CMK (cell line): ENCODE data around the gene C9orf72.

Source experiments
- DNase-seq: peaks from one replicate; pipeline ENCODE4 v3.0.0-alpha.2; 2010; ENCODE audit warnings: low read depth

The C9orf72 gene

DNA sequence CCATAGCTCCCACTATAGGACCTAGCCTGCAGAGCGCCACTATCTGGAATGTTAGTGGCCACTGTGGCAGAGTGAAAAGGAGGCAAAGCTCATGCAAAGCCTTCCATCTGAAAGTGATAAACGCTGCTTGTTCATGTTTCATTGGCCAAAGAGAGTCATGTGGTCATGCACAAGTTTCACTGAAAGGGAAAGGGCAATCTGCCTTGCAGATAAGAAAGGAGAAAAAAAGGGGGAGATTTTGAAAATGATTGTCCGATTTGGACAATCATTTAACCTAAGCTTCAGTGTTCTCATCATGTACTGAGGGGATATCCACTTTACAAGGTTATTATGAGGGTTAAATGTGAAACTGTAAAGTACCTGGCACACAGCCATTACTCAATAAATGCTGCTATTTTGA lies 34.6 kb downstream of the C9orf72 start:
- DNase-seq = no peak

DNA sequence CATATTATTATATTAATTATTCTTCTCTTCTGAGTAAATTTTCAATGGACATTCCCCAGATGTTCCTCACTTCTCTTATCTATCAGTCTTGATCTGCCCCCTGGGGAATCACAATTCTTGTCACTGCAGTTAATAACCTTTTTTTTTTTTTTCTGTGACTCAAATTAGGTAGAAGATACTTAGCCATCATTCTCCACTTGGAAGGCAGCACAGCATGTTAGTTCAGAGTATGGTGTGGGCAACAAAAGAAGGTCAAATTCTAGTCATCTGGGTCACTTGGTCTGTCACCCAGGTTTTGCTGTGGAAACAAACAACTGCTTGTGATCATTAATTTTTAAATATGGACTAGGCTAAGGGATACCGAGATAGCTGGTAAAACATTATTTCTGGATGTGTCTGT lies 35.5 kb downstream of the C9orf72 start:
- no peak for DNase-seq

DNA sequence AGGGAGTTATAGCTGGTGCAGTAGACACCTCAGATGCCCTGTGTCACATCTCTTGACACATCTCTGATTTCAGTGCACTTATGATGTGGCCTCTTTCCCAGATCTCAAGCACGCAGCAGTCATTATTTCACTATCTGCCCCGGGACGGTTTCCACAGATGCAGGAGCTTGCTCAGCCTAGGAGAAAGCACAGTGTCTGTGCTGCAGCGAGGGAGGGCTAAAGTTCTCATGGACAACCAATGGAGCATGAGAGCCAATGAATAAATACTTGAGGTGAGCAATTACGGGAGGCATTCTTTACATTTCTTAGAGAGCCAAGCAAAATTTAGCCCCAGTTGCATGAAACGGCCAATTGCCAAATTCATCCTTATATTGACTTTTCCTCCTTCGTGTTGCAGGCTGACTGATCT lies 36.2 kb downstream of the C9orf72 start:
- DNase-seq = no peak

DNA sequence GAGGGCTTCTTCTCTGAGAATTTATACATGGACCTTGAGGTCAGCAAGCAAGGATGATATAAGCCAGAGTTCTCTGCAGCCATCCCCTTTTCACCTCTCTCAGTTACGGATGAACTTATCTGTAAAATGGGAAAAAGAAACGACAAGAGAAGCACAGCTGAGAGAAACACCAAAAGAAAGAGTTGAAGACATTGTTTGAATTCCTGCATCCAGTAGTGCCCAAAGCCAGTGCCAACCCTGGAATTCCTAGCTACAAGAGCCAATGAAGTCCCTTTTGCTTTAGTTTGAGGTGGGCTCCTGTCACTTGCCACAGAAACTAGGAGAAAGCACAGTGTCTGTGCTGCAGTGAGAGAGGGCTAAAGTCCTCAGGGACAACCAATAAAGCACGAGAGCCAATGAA lies 37.1 kb downstream of the C9orf72 start:
- no peak for DNase-seq

DNA sequence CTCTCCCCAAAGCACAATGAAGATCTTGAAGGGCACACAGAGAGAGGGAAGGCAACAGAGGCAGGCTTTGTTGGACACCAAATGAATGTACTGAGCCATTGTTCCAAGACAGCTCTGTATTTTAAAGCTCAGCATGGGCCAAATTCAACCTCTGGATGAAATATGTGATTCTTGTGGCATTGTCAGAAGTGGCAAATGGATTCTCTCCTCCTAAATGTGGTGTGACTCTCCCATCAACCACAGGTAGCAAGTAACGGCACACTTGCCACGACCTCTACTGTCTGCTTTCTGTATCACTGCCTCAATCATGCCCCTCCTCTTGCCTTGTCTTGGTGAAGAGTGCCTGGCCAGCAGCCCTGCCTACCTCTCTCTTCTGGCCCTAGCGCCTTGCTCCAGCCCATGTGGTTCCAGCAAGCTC lies 37.6 kb downstream of the C9orf72 start:
- no peak for DNase-seq

DNA sequence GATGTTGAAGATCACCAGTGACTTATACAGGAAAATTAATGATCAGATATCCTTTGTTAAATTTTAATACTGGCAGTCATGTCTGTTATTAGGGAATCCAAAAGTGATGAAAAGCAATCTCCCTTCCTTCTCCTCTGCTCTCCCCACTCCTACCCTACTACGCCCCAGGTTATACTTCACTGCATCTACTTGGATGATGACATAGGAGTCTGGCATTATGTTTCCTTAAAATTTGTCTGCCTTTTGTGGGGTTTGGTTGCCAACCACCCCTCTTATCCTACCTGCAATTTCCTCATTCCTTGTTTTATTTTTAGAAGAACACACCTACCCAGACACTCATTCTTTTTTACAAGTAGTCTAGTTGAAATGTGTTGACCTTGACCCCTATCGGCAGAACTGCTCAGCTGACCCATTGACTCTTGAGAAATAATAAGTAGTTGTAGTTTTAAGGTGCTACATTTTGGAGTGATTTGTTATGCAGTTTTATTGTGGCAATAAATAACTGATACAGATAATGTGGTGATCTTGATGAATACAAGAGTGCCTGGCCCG lies 38.5 kb downstream of the C9orf72 start:
- DNase-seq = no peak

DNA sequence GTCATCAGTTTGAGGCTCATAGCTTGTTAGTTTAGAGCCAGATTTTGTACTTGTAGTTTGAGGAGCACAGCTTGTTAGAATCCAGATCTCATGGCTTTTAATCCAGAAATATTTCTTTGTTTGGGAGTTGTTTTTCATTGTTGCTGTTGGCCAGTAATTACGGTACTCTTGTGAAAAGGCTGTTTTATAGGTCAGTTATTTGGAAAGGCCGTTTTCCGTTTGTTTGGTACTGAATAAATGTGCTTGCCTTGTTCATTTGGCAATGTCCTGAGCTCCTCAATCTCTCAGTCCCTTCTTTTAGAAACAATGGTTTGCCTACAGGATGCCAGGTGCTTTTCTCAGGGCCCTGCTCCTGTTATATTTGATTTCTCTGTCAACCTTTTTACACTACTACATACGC lies 39.1 kb downstream of the C9orf72 start:
- DNase-seq = no peak

DNA sequence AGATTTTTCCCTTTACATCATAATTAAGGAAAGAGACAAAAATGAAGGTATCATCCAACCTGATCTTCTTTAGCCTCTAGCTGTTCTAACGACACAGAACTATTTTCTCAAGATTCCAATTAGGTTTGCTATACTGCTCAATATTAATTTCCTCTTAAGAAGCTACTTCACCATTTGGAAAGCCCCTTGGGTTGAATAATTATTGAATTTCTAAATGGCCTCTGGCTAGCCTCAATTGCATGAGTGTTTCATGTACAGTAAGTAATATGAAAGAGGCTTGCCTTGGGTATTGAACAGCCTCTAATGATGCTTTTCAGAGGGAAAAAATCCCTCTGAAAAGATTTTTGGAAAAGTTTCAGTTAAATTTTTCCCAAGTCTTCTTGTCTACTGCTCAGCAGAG lies 40.0 kb downstream of the C9orf72 start:
- DNase-seq = no peak

DNA sequence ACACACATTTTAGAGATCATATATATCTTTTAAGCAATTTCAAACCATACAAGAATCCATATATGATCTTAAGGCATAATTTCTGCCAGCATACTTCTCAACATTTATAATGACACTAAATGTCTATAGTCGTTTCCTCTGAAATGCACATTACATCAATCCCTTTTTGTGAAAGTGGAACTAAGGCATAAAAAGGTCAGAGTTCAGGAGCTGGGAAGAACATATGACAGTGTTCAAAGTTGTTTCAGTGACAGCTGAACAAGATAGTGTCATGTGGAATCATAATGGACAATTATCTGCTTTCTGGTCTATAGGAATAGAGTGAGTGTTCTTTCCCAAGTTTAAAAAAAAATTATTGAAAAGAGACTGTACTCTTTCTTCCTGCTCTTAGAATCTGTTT lies 41.2 kb downstream of the C9orf72 start:
- DNase-seq = no peak

DNA sequence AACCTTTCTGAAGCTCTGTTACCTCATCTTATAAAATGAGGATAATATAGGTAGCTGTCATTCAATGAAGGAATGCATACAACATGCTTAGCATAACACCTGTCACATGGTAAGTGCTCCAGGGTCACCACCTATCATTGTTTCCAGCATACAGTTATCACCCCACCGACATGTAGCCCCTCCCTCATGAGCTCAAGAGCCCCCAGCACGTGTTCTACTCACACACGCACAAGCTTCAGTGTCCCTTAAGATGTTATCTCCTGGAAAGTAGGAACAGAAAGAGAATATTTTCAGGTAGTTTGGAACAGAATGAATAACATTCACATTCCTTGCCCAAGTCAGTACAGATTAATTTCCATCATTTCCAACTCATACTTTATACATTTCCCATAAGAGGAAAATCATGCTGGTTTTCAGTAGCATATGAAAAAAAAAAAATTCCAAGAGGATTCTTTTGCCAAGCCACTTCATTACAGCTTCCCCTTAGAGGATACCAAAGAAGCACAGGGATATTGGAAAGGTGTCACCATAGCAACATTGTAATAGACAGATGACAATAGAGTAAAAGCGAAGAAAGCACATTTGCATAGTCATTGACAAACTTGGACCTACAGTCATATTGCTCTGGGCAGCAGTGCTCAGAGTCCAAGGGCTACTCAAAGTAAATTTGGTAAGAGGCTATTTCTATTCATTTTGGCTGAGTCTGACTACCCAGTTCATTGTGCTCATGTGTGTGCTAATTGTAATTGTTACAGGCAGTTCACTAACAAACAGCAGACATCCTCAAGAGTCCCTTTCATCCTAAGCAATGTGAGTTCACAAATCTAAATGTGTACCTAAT lies 42.1 kb downstream of the C9orf72 start:
- DNase-seq = no peak

DNA sequence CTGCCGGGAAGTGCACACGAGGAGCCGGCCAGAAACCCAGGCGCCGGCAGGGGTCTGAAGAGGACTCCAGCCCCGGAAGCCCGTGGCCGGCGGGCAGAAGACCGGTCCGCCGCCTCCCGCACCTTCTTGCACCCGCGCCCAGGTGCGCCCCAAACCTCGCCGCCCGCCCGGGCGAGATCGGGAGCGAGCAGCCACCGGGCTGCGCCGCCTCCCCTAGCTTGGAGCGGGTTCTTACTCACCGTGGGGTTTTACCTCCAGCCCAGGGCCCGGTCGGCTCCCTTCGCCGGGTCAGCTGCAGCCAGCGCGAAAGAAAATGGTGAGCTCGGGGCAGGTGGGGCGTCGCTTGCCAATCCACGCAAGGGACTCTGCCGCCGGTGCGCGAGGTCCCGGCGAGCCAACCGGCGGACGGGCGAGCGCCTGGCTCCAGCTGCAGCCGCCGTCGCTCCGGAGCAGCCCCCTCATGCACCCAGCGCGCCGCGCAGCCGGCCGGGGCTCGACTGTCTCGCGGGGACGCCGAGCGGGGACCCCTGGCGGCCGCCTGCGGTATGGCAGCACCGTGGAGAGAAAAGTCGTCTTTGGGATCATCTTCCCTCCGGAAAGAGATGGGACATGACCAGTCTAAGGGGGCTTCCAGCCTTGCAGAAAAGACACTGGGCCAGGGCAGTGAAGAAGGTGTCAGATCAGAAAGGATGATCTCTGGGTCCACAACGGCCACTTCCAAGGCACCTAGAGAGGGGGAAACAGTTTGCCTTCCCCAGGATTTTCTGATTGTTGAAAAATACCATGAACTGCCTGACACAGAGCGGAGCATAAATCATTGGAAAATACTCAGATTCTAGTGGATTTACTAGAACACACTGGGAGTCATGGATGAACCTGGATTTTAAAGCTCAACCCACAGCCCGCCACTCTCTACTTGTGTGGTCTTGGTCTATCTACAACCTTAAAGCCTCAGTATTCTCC lies 43.7 kb downstream of the C9orf72 start, which contains the start of gene MOB3B:
Gene MOB3B, minus strand, starts transcription at position 499 of the 963 bp plus-strand sequence. CDS start 74,264 bp downstream, outside the sequence.
- DNase-seq = no peak

DNA sequence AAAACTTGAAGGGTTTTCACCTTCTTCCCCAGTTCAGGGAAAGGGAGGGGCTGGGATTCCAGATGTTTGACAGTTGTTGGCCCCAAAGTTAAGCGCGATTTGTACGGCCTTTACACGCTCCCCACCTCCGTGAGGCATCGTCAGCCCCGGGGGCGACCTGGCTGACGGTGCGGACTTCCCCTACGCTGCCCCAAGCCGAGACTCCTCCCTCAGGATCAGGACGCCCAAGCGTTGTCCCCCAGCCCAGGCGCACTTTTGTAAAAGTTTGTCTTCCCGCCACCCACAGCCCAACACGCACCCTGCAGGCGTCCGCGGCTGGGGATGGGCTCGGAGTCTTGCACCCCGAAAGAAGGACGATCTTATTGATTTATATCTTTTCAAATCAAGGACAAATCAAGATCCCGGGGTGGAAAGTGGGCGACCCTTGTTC lies 44.4 kb downstream of the C9orf72 start:
- no peak for DNase-seq

DNA sequence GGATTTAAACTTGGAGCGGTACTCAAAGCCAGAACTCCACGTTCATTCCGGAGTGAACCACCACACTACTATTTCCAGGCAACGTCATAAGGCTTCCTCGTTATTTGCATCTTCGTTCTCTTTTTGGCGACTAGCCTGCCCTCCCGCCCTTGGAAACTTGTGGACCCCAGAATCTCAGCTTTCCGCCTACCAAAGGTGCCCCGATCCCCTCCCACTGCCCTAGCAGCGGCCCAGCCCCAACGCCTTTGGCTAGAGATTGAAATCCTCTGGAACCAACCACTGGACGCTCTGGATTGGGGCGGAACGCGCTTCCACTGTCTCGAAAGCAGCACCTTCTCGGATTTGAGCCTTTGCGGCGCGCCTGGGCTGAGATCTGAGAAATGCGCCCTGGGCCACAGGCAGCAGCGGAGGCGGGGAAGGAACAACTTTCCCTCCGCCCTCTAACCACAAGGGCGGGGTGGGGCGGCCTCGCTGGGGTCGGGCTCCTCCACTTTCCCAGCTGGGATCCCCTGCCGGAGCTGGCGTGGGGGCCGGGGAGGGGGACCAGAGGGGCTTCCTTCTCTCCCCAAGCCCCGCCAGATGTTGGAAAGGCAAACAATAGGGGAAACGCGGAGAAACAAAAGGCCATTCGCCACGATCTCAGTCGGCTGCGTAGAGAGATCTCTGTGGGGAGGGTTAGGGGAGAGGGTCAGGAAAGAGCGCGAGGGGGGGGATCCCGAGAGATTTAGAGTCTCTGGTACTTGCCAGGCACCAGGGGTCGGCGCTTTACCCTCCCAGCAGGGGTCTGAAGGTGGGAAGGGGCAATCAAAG lies 45.0 kb downstream of the C9orf72 start:
- DNase-seq = peak; percentile 29

DNA sequence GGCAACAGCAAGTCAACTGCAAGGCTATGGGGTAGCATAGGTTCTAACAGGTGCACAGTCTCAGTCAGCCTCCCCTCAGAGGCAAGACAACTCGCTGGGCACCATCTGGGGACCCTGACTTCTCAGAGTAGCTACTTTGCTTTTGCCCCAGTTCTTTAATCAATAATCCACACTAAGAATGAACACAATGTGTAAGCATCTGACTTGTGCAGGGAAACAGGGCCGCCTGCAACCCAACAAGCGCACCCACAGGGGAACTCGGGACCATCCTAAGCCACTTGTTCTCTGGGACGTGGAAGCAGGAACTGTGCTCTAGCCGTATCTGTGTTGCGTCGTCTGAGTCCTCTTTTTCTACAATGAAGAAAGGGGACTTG lies 45.6 kb downstream of the C9orf72 start:
- DNase-seq = no peak

DNA sequence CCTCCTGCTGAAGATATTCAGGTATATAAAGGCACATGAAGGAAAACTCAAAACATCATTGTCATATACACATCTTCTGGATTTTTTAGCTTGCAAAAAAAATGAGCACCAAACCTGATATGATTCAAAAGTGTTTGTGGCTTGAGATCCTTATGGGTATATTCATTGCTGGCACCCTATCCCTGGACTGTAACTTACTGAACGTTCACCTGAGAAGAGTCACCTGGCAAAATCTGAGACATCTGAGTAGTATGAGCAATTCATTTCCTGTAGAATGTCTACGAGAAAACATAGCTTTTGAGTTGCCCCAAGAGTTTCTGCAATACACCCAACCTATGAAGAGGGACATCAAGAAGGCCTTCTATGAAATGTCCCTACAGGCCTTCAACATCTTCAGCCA lies 49.0 kb downstream of the C9orf72 start, which contains the start of gene IFNK:
Gene IFNK, plus strand, starts transcription at position 55 of the 400 bp plus-strand sequence. Its CDS starts 47 bp downstream, at position 102.
- DNase-seq = no peak

DNA sequence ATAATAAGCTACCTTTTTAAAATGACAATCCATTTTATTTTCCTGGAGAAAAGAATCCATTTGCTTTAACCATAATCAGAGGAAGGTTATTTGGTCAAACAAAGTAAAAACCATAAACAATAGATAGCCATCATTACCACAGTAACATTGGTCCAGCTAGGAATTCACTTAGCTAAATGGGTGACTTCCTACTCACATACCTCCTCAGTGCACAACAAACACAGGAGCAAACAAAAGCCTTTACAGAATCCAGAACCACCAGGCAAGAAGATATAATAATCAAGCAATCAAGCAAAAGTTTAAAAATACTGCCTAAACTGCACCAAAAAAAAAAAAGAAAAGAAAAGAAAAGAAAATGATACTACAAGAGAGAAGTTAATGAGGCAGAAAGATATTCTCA lies 50.1 kb downstream of the C9orf72 start:
- no peak for DNase-seq

DNA sequence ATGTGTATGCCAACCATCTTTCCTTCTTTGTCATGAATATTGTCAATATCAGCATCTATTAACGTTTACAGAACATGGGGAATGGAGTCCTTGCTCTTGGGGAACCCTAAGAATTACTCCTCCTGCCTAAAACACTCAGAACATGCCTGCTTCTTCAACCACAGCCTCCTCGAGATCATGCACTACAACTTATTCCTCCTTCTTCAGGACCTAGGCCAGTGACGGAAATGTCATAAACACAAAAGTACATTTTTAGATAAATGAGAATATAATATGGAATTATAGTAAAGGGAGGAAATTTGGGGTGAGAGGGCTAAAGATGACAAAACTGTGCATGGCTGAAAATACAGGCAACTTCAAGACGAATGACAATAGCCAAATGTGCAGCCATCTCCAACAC lies 52.3 kb downstream of the C9orf72 start:
- DNase-seq = no peak

DNA sequence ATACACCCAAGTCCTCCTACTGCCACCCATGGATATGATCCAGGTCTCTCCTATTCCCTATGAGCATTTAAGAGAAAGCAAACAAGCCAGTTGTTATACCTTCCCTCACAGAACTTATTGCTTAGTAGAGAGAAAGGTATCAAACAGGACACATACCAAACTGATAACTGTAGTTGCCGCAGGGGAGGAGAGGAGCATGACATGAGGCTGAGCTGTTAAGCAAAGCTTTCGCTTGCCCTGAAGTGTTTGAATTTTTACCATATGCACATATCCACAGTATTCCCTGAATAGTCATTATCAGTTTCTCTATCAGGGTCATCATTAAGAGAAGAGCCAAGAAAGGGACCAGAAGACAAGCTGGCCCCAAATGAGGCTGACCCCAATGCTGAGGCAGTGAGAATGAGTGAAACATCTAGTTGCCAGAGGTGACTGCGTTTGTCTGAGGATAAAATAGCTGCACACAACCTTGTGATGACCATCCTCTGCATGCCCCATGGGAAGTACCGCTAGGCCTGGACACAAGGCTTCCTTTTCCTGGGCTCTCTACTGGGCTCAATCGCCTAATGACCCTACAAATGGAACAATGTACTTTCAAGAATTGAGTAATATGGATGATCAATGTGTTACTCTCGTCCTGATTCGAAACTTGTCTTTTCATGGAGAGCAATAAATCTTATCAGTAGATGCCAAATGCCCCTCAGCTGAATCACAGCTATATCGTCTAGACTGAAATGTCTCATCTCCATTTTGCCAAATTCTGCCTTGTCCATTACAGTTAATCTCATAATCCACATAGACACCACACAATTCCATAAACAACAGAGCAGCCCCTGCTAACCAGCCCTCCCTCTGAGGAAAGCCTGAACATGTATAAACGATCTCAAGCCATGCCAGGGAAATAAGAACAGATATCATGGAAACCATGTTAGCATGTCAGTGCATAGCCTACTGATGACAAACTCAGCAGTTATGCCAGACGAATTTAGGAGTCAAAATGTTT lies 53.5 kb downstream of the C9orf72 start:
- no peak for DNase-seq

DNA sequence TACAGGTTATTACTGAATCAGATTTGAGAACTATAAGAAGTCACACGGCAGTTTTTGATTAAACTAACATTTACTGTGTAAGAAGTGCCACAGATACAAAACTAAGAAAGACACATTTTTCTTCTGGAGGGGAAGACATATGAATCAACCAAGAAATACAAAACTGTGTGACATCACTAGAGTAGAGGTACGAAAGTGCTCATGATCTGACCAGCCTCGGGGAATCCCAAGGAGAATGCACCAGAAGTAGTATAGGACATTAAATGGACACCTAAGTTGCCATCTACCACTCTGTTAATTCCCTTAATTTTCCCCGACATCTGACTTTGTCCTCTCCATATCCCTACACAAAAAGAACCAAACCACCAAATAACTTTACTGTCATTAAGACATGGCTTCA lies 54.5 kb downstream of the C9orf72 start:
- no peak for DNase-seq

DNA sequence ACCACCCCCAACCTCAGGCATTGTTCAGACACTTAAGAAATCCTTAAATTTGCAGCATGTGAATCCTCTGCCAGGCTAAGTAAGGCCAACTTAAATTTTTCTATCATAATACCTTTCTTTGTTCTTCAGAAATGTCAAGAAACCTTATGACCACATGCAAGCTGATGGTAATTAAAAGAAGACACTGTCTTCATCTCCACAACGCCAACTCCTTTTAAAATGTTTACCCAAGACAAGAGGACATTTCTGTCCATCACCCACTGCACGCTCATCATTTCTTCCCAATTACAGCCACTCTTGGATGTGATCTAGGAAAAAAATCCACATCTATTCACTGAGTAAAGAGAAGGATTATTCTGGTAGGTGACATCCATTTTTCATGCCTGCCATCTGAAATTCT lies 55.3 kb downstream of the C9orf72 start:
- no peak for DNase-seq
